OCI-LY7 (cell line): Measurements from ENCODE around the gene ITGA4. TPM values are rescaled to one million over a fixed set of nuclear protein-coding genes. Genes with fewer than 3 reads are reported as not detected.

Experiments used
- BruUV-seq: library from RNA; stranded (reverse); fragments of 400-500 nt; replicated peaks from 2 replicates; lab custom pipeline; 2021; lab: Mats Ljungman, UMichigan
- CTCF ChIA-PET: fragments of 300-600 bp; sonication (Branson Sonifier 250); formaldehyde crosslinking; loops from one replicate; lab custom pipeline; 2022; ENCODE audit warnings: antibody characterized with exemption; ENCODE audit not compliant: unreplicated experiment; lab: Charles Lee
- POLR2A ChIA-PET: fragments of 300-600 bp; sonication (Branson Sonifier 250); formaldehyde crosslinking; loops from one replicate; lab custom pipeline; 2022; ENCODE audit warnings: antibody characterized with exemption; lab: Charles Lee
- DNase-seq: peaks from one replicate; pipeline ENCODE4 v3.0.0-alpha.2; 2015; ENCODE audit warnings: low spot score
- H2AFZ ChIP-seq: fragments of 200-600 bp; sonication (generic), shearing (Covaris generic); 2 replicates; pipeline ENCODE4 v1.6.1; 2014; ENCODE audit warnings: mild to moderate bottlenecking, antibody characterized with exemption, low read length, moderate library complexity
- H3K27ac ChIP-seq: fragments of 200-600 bp; sonication (generic); 2 replicates; pipeline ENCODE4 v1.5.1; 2014; ENCODE audit warnings: mixed run types, low read depth, mild to moderate bottlenecking, moderate library complexity, low read length, inconsistent platforms; ENCODE audit not compliant: poor library complexity, severe bottlenecking
- H3K36me3 ChIP-seq: fragments of 200-600 bp; sonication (generic); 2 replicates; pipeline ENCODE4 v1.6.1; 2014; ENCODE audit warnings: mild to moderate bottlenecking, antibody characterized with exemption, low read length, moderate library complexity, mixed read lengths; ENCODE audit not compliant: insufficient read depth
- H3K4me1 ChIP-seq: fragments of 200-600 bp; sonication (generic); 2 replicates; pipeline ENCODE4 v1.5.1; 2014; ENCODE audit warnings: mild to moderate bottlenecking, low read length; ENCODE audit not compliant: insufficient read depth, poor library complexity, severe bottlenecking
- H3K4me2 ChIP-seq: fragments of 200-600 bp; sonication (generic); 2 replicates; pipeline ENCODE4 v1.6.1; 2014; ENCODE audit warnings: mild to moderate bottlenecking, low read length
- H3K4me3 ChIP-seq: fragments of 200-600 bp; sonication (generic); 2 replicates; pipeline ENCODE4 v1.5.1; 2014; ENCODE audit warnings: mild to moderate bottlenecking, low read depth, low read length; ENCODE audit not compliant: poor library complexity, severe bottlenecking
- H3K79me2 ChIP-seq: fragments of 200-600 bp; sonication (generic); 2 replicates; pipeline ENCODE4 v1.6.1; 2016; ENCODE audit warnings: low read depth, mild to moderate bottlenecking, low read length, moderate library complexity, mixed read lengths; ENCODE audit not compliant: insufficient read depth
- H3K9me2 ChIP-seq: fragments of 200-600 bp; sonication (generic); 2 replicates; pipeline ENCODE4 v1.6.1; 2016; ENCODE audit warnings: mild to moderate bottlenecking, low read length, mixed read lengths; ENCODE audit not compliant: insufficient read depth
- H3K9me3 ChIP-seq: fragments of 200-600 bp; sonication (generic); 2 replicates; pipeline ENCODE4 v1.6.1; 2014; ENCODE audit warnings: mild to moderate bottlenecking, mixed run types, low read length, mixed read lengths
- H4K20me1 ChIP-seq: fragments of 200-600 bp; sonication (generic); 2 replicates; pipeline ENCODE4 v1.6.1; 2014; ENCODE audit warnings: mild to moderate bottlenecking, antibody characterized with exemption, low read length, moderate library complexity, mixed read lengths; ENCODE audit not compliant: insufficient read depth
- EZH2phosphoT487 ChIP-seq: fragments of 200-600 bp; sonication (generic); IDR thresholded peaks from 2 replicates; pipeline ENCODE4 v1.6.1; 2018; ENCODE audit warnings: low read depth, borderline replicate concordance, mild to moderate bottlenecking, mixed run types, antibody characterized with exemption, low read length, moderate library complexity, mixed read lengths
- intact Hi-C: fragments of 100-400 bp; cut with micrococcal nuclease; formaldehyde crosslinking; loops from one replicate; pipeline ENCODE4 v1.10.0; 2022; ENCODE audit not compliant: unreplicated experiment
- total RNA-seq, 2 experiments: library from RNA; depleted of rRNA in 1 of 2; stranded (reverse); fragments of >200 nt in 1 of 2; shearing (Covaris generic) in 1 of 2; gene quantifications; 2 replicates each; pipeline ENCODE4 v1.2.3, GENCODE V29; 2014 to 2022
- TF ChIP-seq, protein P1 (sequence below): fragments of 200-600 bp; sonication (generic); conservative IDR thresholded peaks from 2 replicates; pipeline ENCODE4 v1.5.1; 2014; ENCODE audit warnings: mild to moderate bottlenecking, antibody characterized with exemption, low read length, moderate library complexity, mixed read lengths

The ITGA4 gene
- total RNA-seq, 2 experiments from 2014 or later = 53.5 to 55.1 TPM

DNA sequence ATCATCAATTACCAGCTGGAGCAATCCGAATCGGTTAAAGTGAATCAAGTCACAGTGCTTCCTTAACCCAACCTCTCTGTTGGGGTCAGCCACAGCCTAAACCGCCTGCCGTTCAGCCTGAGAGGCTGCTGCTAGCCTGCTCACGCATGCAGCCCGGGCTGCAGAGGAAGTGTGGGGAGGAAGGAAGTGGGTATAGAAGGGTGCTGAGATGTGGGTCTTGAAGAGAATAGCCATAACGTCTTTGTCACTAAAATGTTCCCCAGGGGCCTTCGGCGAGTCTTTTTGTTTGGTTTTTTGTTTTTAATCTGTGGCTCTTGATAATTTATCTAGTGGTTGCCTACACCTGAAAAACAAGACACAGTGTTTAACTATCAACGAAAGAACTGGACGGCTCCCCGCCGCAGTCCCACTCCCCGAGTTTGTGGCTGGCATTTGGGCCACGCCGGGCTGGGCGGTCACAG, 496 bp upstream of the ITGA4 start:
- peak; percentile 95 for DNase-seq
- H2AFZ ChIP-seq = peak overlapping the region; percentile 74; the same call in 1 of the 2 replicates
- no peak for TF ChIP-seq EZH2phosphoT487
- TF ChIP-seq, protein P1, sequence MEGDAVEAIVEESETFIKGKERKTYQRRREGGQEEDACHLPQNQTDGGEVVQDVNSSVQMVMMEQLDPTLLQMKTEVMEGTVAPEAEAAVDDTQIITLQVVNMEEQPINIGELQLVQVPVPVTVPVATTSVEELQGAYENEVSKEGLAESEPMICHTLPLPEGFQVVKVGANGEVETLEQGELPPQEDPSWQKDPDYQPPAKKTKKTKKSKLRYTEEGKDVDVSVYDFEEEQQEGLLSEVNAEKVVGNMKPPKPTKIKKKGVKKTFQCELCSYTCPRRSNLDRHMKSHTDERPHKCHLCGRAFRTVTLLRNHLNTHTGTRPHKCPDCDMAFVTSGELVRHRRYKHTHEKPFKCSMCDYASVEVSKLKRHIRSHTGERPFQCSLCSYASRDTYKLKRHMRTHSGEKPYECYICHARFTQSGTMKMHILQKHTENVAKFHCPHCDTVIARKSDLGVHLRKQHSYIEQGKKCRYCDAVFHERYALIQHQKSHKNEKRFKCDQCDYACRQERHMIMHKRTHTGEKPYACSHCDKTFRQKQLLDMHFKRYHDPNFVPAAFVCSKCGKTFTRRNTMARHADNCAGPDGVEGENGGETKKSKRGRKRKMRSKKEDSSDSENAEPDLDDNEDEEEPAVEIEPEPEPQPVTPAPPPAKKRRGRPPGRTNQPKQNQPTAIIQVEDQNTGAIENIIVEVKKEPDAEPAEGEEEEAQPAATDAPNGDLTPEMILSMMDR = no peak
- intact Hi-C loops = loop anchor here (1.0 to 5.0 kb wide), 7 partner anchors 18 to 474 kb away; partner anchors contain the start of gene UBE2E3
- peak overlapping the region; percentile 91 for H3K4me3 ChIP-seq
- H3K9me3 ChIP-seq = no peaks in the 10 kb centered on the region
- H3K4me1 ChIP-seq = peaks cover 44% of the 10 kb centered on the region
- peak overlapping the region; percentile 95 for H3K27ac ChIP-seq
- POLR2A ChIA-PET = interaction anchor here (0.8 to 9.1 kb wide), 5 partner anchors 9 to 147 kb away, joined by 3 to 198 read pairs (median 5); no protein-coding TSS in a partner anchor
- H3K4me2 ChIP-seq = peak overlapping the region; percentile 82
- H3K79me2 ChIP-seq = peaks cover 39% of the 10 kb centered on the region; the same call in 1 of the 2 replicates
- BruUV-seq = TSS peak; percentile 82
- H3K36me3 ChIP-seq = peaks cover 6% of the 10 kb centered on the region; the same call in 1 of the 2 replicates
- H4K20me1 ChIP-seq = peaks cover 14% of the 10 kb centered on the region; the same call in 1 of the 2 replicates
- CTCF ChIA-PET = interaction anchor here (0.7 to 2.5 kb wide), 5 partner anchors 10 to 152 kb away, joined by 4 to 16 read pairs (median 5); no protein-coding TSS in a partner anchor
- H3K9me2 ChIP-seq = no peaks in the 10 kb centered on the region

GRCh38 chr2:181457741-181458425, 697 bp downstream of the ITGA4 start:
- H2AFZ ChIP-seq = peak overlapping the region; percentile 74
- H3K9me3 ChIP-seq = no peaks in the 10 kb centered on the region
- H3K4me1 ChIP-seq = peaks cover 44% of the 10 kb centered on the region
- BruUV-seq = no TSS peak
- H3K79me2 ChIP-seq = peaks cover 50% of the 10 kb centered on the region; the same call in 1 of the 2 replicates
- H3K36me3 ChIP-seq = peaks cover 9% of the 10 kb centered on the region
- peak overlapping the region; percentile 82 for H3K4me2 ChIP-seq
- H4K20me1 ChIP-seq = peaks cover 14% of the 10 kb centered on the region; the same call in 1 of the 2 replicates
- H3K27ac ChIP-seq = peak overlapping the region; percentile 95
- DNase-seq = peak; percentile 67
- CTCF ChIA-PET = interaction anchor here (0.5 to 2.5 kb wide), 12 partner anchors 8 to 354 kb away, joined by 3 to 16 read pairs (median 4); no protein-coding TSS in a partner anchor
- H3K4me3 ChIP-seq = peak overlapping the region; percentile 91
- TF ChIP-seq, protein P1 = no peak
- no peak for TF ChIP-seq EZH2phosphoT487
- H3K9me2 ChIP-seq = no peaks in the 10 kb centered on the region
- POLR2A ChIA-PET = interaction anchor here (0.6 to 9.1 kb wide), 15 partner anchors 9 to 370 kb away, joined by 3 to 198 read pairs (median 3); no protein-coding TSS in a partner anchor
- intact Hi-C loops = loop anchor here (1.0 to 5.0 kb wide), 7 partner anchors 19 to 476 kb away; partner anchors contain the start of gene UBE2E3
